BLaER1 (cell line): Measurements from ENCODE around the gene ZNF320.
A peak's percentile ranks its signal among the peaks of the same experiment; 100 is the strongest.
"Not testable (repeated sequence)": the region's sequence is repeated elsewhere in the genome, so short reads cannot be mapped to it uniquely, and the experiment has no call there.

Experiments used
- H3K27ac ChIP-seq: shearing (Covaris generic); formaldehyde crosslinking; 2 replicates; pipeline ENCODE4 v1.8.1; 2022
- H3K27me3 ChIP-seq: shearing (Covaris generic); formaldehyde crosslinking; 2 replicates; pipeline ENCODE4 v1.8.1; 2022
- H3K36me3 ChIP-seq: shearing (Covaris generic); formaldehyde crosslinking; 2 replicates; pipeline ENCODE4 v1.8.1; 2022
- H3K4me1 ChIP-seq: shearing (Covaris generic); formaldehyde crosslinking; 2 replicates; pipeline ENCODE4 v1.8.1; 2022
- H3K4me2 ChIP-seq: shearing (Covaris generic); formaldehyde crosslinking; 2 replicates; pipeline ENCODE4 v1.8.1; 2022
- H3K4me3 ChIP-seq: shearing (Covaris generic); formaldehyde crosslinking; 2 replicates; pipeline ENCODE4 v1.8.1; 2022
- H3K9ac ChIP-seq: shearing (Covaris generic); formaldehyde crosslinking; 2 replicates; pipeline ENCODE4 v1.8.1; 2022
- H3K9me3 ChIP-seq: shearing (Covaris generic); formaldehyde crosslinking; 2 replicates; pipeline ENCODE4 v1.8.1; 2022
- H4K20me1 ChIP-seq: shearing (Covaris generic); formaldehyde crosslinking; 2 replicates; pipeline ENCODE4 v1.8.1; 2022
- Cebpa-rat ChIP-seq: shearing (Covaris generic); IDR thresholded peaks from 2 replicates; pipeline ENCODE4 v1.8.1; 2022

ZNF320 gene

DNA sequence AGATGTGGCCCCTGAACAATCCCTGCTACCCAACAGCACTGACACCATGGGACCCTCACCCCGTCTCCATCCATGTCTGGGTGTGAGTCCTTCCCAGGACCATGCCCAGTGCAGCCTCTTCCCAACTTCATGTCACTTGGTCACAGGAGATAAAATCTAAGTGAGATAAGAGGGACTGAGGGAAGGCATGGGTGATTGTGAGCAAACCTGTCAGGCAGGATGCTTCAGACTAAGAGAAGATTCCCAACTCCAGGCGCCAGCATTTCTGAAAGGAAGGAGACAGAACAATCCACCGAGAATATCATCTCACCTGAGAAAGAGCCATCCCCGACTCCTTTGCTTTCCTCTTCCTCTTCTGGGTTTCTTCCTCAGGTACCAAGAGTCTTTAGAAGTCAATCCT is 7.5 kb downstream of the ZNF320 start:
- H3K4me3 ChIP-seq, result no peak overlapping the region
- H3K27me3 ChIP-seq, result no peaks in the 10 kb centered on the region
- H3K36me3 ChIP-seq, result peaks cover 93% of the 10 kb centered on the region
- no peaks in the 10 kb centered on the region for H4K20me1 ChIP-seq
- H3K9ac ChIP-seq, result no peak overlapping the region
- H3K4me1 ChIP-seq, result no peaks in the 10 kb centered on the region
- no peak overlapping the region for H3K27ac ChIP-seq
- no peak for TF ChIP-seq Cebpa-rat
- H3K9me3 ChIP-seq, result peaks cover 13% of the 10 kb centered on the region
- H3K4me2 ChIP-seq, result no peak overlapping the region

DNA sequence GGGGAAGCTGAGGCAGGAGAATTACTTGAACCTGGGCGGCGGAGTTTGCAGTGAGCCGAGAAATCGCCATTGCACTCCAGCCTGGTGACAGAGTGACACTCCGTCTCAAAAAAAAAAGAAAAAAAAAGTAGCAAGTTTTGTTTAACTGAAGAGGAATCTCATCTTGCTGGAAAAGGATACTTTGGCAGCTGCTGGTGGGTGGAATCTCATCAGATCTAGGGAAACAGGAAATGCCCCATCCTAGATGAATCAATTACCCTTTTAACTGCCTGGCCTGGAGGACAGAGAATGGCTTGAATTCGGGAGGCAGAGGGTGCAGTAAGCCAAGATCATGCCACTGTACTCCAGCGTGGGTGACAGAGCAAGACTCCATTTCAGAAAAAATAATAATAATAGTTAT is 8.4 kb downstream of the ZNF320 start:
- no peaks in the 10 kb centered on the region for H4K20me1 ChIP-seq
- H3K4me1 ChIP-seq, result no peaks in the 10 kb centered on the region
- no peak for TF ChIP-seq Cebpa-rat
- H3K27me3 ChIP-seq, result no peaks in the 10 kb centered on the region
- H3K27ac ChIP-seq, result no peak overlapping the region
- H3K4me3 ChIP-seq, result no peak overlapping the region
- H3K36me3 ChIP-seq, result peaks cover 93% of the 10 kb centered on the region
- no peak overlapping the region for H3K9ac ChIP-seq
- H3K4me2 ChIP-seq, result no peak overlapping the region
- peaks cover 21% of the 10 kb centered on the region for H3K9me3 ChIP-seq

DNA sequence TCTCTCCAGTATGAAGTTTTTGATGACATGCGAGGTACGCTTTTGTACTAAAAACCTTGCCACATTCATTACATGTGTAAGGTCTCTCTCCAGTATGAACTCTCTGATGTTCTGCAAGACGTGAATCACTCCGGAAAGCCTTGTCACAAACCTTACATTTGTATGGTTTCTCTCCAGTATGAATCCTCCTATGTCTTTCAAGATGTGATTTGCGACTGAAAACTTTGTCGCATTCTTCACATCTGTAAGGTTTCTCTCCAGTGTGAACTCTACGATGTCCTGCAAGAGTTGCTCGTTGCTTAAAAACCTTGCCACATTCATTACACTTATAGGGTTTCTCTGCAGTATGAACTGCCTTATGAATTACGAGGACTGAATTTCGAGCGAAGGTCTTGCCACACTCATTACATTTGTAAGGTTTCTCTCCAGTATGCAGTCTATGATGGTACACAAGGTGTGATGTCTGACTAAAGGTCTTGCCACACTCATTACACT is 16.5 kb downstream of the ZNF320 start:
- H3K9ac ChIP-seq, result no peak overlapping the region
- H3K4me3 ChIP-seq, result 0 out of 2 replicates have a peak overlapping the region, but pooled peaks have one; percentile 31
- TF ChIP-seq Cebpa-rat, result no peak
- no peak overlapping the region for H3K4me2 ChIP-seq
- H3K4me1 ChIP-seq, result no peaks in the 10 kb centered on the region
- H3K36me3 ChIP-seq, result peaks cover 89% of the 10 kb centered on the region
- no peaks in the 10 kb centered on the region for H4K20me1 ChIP-seq
- H3K9me3 ChIP-seq, result peaks cover 79% of the 10 kb centered on the region
- H3K27me3 ChIP-seq, result no peaks in the 10 kb centered on the region
- no peak overlapping the region for H3K27ac ChIP-seq

DNA sequence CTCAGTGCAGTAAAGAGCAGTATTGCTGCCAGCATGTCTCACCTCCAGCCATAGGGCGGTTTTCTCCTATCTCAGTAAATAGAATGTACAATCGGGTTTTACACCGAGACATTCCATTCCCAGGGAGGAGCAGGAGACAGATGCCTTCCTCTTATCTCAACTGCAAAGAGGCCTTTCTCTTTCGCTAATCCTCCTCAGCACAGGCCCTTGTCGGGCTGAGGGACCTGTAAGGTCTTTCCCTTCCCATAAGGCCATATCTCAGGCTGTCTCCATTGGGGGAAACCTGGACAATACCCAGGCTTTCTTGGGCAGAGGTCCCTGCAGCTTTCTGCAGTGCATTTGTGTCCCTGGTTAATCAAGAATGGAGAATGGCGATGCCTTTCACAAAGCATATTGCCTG is 24.4 kb downstream of the ZNF320 start:
- not testable (repeated sequence) for H3K27me3 ChIP-seq, H3K9ac ChIP-seq, H4K20me1 ChIP-seq, H3K4me3 ChIP-seq, H3K27ac ChIP-seq, H3K36me3 ChIP-seq, H3K9me3 ChIP-seq, H3K4me1 ChIP-seq, H3K4me2 ChIP-seq

DNA sequence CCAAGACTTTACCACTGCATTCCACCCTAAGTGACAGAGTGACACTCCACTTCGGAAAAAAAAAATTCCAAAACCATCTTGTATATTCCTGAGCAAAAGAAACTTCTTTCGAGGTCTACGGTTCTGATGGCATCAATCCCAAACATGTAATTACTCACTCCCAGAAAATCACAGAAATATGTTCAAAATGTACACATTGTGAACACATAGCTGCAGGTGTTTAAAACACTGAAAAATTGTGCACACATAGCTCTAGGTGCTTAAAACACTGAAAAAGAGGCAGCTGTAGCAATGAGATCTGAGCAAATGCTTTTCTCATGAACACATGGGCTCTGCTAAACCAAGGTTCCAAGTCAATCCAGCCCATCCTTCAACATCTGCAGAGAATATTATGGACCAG is 26.0 kb downstream of the ZNF320 start:
- H3K9ac ChIP-seq, result no peak overlapping the region
- no peaks in the 10 kb centered on the region for H3K27me3 ChIP-seq
- no peaks in the 10 kb centered on the region for H4K20me1 ChIP-seq
- TF ChIP-seq Cebpa-rat, result no peak
- H3K9me3 ChIP-seq, result no peaks in the 10 kb centered on the region
- no peak overlapping the region for H3K4me2 ChIP-seq
- H3K27ac ChIP-seq, result no peak overlapping the region
- no peaks in the 10 kb centered on the region for H3K36me3 ChIP-seq
- no peaks in the 10 kb centered on the region for H3K4me1 ChIP-seq
- H3K4me3 ChIP-seq, result no peak overlapping the region

DNA sequence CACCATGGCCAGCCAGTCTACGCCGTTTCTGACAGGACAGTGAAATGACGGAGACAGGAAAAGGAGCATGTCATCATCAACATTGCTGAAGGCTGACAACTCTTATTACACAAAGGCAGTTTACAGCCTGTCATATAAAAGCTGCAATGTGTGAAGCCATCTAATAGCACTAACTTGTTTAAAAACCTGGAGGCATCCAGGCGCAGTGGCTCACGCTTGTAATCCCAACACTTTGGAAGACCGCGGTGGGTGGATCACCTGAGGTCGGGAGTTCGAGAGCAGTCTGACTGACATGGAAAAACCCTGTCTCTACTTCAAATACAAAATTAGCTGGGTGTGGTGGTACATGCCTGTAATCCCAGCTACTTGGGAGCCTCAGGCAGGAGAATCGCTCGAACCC is 29.4 kb downstream of the ZNF320 start:
- not testable (repeated sequence) for H3K9me3 ChIP-seq, H3K4me3 ChIP-seq, H3K36me3 ChIP-seq, H3K9ac ChIP-seq, H3K27me3 ChIP-seq, H3K27ac ChIP-seq, H3K4me2 ChIP-seq, H4K20me1 ChIP-seq, H3K4me1 ChIP-seq

DNA sequence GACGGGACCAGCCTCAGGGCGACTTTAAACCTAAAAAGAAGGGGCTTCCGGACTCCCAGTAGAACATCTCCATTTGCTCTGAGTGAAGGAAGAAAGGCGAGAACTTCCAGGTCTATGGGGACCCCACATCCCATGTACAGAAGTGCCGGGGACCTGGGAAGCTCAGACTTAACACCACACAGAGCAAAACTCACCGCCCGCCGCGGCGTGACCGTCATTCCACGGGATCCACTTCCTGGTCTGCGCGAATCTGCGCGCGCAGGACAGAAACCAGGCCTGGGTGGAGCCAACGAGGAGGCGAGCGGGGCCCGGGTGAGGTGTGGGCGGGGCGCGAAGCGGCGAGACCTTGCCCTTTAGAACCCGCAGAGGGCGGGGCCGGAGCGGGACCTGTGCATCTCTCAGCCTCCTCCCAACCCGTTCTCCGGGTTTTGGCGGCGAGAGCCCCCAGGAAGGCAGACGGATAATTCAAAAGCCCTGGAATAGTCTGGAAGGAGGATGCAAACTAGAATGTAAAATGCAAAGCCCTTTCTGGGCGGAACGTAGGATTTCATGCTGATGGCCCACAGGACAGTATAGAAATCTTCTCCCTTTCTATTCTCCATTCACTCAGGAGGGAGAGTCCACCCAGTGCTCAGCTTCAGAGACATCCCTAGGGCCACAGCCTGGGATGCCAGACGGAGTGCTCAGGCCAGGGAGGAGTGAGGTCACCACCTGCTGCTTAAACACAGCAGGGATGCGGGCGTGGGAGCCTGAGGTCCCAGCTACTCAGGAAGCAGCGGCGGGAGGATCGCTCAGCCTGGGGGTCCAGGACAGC is 39.9 kb downstream of the ZNF320 start, which contains the start of gene ZNF468:
ZNF468 (minus strand) TSS at position 242 of the 814 bp plus-strand sequence. CDS start 3,347 bp downstream, outside the sequence.
- H4K20me1 ChIP-seq, H3K27me3 ChIP-seq, H3K9me3 ChIP-seq: not testable (repeated sequence)
- peak within 1 kb of the TSS; percentile 78 for H3K27ac ChIP-seq
- peak within 1 kb of the TSS; percentile 78 for H3K4me3 ChIP-seq
- H3K4me2 ChIP-seq, result peak within 1 kb of the TSS; percentile 77
- peaks cover 11% of the 10 kb centered on the region; the same call in 1 of the 2 replicates for H3K4me1 ChIP-seq
- peak within 1 kb of the TSS; percentile 85 for H3K9ac ChIP-seq
- peaks cover 24% of the 10 kb centered on the region for H3K36me3 ChIP-seq

DNA sequence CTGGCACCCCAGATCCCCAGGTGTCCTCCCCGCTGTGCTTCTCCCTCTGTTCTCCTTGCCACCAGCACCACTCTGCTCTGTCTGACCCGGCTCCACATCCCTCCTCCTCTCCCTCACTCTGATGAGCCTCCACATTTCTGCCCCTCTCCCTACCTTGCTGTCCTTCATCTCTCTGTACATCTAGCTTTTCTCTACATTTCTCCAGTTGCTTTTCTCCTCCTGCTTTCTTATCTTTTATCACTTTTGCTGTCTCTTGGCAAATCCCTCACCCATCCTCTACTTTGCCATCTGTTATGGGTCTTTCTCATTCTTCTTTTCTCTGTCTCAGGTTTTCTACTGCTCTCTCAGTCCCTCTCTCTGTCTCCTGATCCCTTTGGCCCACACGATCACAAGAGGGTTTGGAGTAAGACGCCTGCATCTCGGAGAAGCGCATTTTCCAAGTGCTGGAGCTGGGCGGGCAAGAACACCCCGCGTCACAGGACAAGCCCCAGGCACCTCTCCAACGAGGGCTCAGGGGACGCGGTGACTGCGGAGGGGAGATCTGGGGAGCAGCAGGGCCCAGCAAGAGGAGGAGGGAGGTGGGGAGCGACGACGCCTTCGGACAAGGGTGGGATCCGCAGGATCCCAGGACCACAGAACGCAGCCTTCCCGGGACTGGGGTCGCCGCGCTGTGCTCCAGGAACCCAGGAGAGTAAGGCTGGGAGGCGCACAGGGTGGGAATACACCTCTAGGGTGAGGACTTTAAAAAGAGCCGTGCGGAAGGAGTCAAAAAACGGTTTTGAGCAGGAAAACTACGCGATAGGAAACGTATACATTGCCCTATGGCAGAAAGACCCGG is 40.7 kb downstream of the ZNF320 start:
- H3K4me2 ChIP-seq, result peak overlapping the region; percentile 74
- H3K27ac ChIP-seq, result peak overlapping the region; percentile 78
- H3K9me3 ChIP-seq, H3K27me3 ChIP-seq, H4K20me1 ChIP-seq: not testable (repeated sequence)
- peak overlapping the region; percentile 78 for H3K4me3 ChIP-seq
- H3K9ac ChIP-seq, result peak overlapping the region; percentile 85
- peaks cover 32% of the 10 kb centered on the region for H3K36me3 ChIP-seq
- peaks cover 11% of the 10 kb centered on the region; the same call in 1 of the 2 replicates for H3K4me1 ChIP-seq
